Activated B cell treated with CpG ODN at 0.5 μM for 24 hours (primary cell): Measurements from ENCODE around the gene KLC1. TPM values are rescaled to one million over a fixed set of nuclear protein-coding genes. Genes with fewer than 3 reads are reported as not detected.

ENCODE experiments used
- ATAC-seq: fragments of 200-7000 bp; cut with Tn5 transposase; one replicate; pipeline ENCODE4 v1.10.0; 2021; ENCODE audit warnings: low read depth, mild to moderate bottlenecking, moderate library complexity
- CTCF ChIA-PET: fragments of 350-600 bp; sonication (Branson Sonifier 250); formaldehyde crosslinking; loops from one replicate; lab custom pipeline; 2021; ENCODE audit warnings: antibody characterized with exemption; lab: Charles Lee
- POLR2A ChIA-PET: fragments of 350-600 bp; sonication (Branson Sonifier 250); formaldehyde crosslinking; loops from one replicate; lab custom pipeline; 2021; ENCODE audit warnings: antibody characterized with exemption; lab: Charles Lee
- DNase-seq: peaks from one replicate; pipeline ENCODE4 v3.0.0; 2022
- H3K27ac Mint-ChIP-seq: one replicate; pipeline ENCODE4 v1.8.0; 2020; ENCODE audit warnings: mixed read lengths
- H3K27me3 Mint-ChIP-seq: one replicate; pipeline ENCODE4 v1.8.0; 2021; ENCODE audit warnings: mixed read lengths
- H3K36me3 Mint-ChIP-seq: one replicate; pipeline ENCODE4 v1.8.0; 2021; ENCODE audit warnings: low read depth, mixed read lengths
- H3K4me1 Mint-ChIP-seq: one replicate; pipeline ENCODE4 v1.8.0; 2021; ENCODE audit warnings: mixed read lengths
- H3K4me3 Mint-ChIP-seq: one replicate; pipeline ENCODE4 v1.8.0; 2020; ENCODE audit warnings: mild to moderate bottlenecking, mixed read lengths
- H3K9me3 Mint-ChIP-seq: one replicate; pipeline ENCODE4 v1.8.0; 2020; ENCODE audit warnings: mixed read lengths
- intact Hi-C: fragments of 100-400 bp; cut with micrococcal nuclease; formaldehyde crosslinking; loops from one replicate; pipeline ENCODE4 v1.15.1; 2024
- total RNA-seq: library from RNA; stranded (reverse); gene quantifications from 2 replicates; pipeline ENCODE4 v1.2.3, GENCODE V29; 2022
- TF ChIP-seq, protein P1 (sequence below): fragments of 200-600 bp; IDR thresholded peaks from one replicate; pipeline ENCODE4 v1.8.0; 2022; ENCODE audit warnings: antibody characterized with exemption, mild to moderate bottlenecking

Gene KLC1
- total RNA-seq, 1 donor from 2014 or later = 153 TPM

GRCh38 chr14:103696070-103696402 lies 67.0 kb downstream of the KLC1 start:
- intact Hi-C loops = no loop called here
- POLR2A ChIA-PET = no interaction called here

GRCh38 chr14:103696466-103697071 lies 67.6 kb downstream of the KLC1 start:
- ChIA-PET POLR2A (no interaction called here), CTCF (no interaction called here)

More at GRCh38 chr14:103696070-103696402, 67.0 kb downstream of the KLC1 start:
- H3K27me3 Mint-ChIP-seq = no peaks in the 10 kb centered on the region
- H3K9me3 Mint-ChIP-seq = no peaks in the 10 kb centered on the region
- no peak overlapping the region for H3K4me3 Mint-ChIP-seq
- TF ChIP-seq, protein P1, sequence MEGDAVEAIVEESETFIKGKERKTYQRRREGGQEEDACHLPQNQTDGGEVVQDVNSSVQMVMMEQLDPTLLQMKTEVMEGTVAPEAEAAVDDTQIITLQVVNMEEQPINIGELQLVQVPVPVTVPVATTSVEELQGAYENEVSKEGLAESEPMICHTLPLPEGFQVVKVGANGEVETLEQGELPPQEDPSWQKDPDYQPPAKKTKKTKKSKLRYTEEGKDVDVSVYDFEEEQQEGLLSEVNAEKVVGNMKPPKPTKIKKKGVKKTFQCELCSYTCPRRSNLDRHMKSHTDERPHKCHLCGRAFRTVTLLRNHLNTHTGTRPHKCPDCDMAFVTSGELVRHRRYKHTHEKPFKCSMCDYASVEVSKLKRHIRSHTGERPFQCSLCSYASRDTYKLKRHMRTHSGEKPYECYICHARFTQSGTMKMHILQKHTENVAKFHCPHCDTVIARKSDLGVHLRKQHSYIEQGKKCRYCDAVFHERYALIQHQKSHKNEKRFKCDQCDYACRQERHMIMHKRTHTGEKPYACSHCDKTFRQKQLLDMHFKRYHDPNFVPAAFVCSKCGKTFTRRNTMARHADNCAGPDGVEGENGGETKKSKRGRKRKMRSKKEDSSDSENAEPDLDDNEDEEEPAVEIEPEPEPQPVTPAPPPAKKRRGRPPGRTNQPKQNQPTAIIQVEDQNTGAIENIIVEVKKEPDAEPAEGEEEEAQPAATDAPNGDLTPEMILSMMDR = no peak
- DNase-seq (no peak), ATAC-seq (no peak)
- H3K27ac Mint-ChIP-seq = peak overlapping the region; percentile 62
- CTCF ChIA-PET = no interaction called here
- peaks cover 62% of the 10 kb centered on the region for H3K4me1 Mint-ChIP-seq
- H3K36me3 Mint-ChIP-seq = peaks cover 46% of the 10 kb centered on the region

GRCh38 chr14:103697206-103697602 lies 68.2 kb downstream of the KLC1 start:
- DNase-seq (no peak), ATAC-seq (no peak)
- POLR2A ChIA-PET = no interaction called here
- Mint-ChIP-seq H3K9me3 (no peaks in the 10 kb centered on the region), H3K27ac (peak overlapping the region; percentile 56), H3K4me3 (no peak overlapping the region), H3K4me1 (peaks cover 62% of the 10 kb centered on the region), H3K27me3 (no peaks in the 10 kb centered on the region), H3K36me3 (peaks cover 50% of the 10 kb centered on the region)
- intact Hi-C loops = no loop called here
- TF ChIP-seq, protein P1 = no peak
- CTCF ChIA-PET = no interaction called here

More at GRCh38 chr14:103696466-103697071, 67.6 kb downstream of the KLC1 start:
- ATAC-seq = no peak
- Mint-ChIP-seq H3K36me3 (peaks cover 46% of the 10 kb centered on the region), H3K27me3 (no peaks in the 10 kb centered on the region), H3K27ac (peak overlapping the region; percentile 62), H3K9me3 (no peaks in the 10 kb centered on the region), H3K4me1 (peaks cover 62% of the 10 kb centered on the region), H3K4me3 (no peak overlapping the region)
- DNase-seq = no peak
- intact Hi-C loops = no loop called here
- TF ChIP-seq, protein P1 = no peak

GRCh38 chr14:103697603-103698379 lies 68.8 kb downstream of the KLC1 start:
- Mint-ChIP-seq H3K4me3 (no peak overlapping the region), H3K36me3 (peaks cover 51% of the 10 kb centered on the region), H3K4me1 (peaks cover 64% of the 10 kb centered on the region), H3K27me3 (no peaks in the 10 kb centered on the region), H3K9me3 (no peaks in the 10 kb centered on the region), H3K27ac (peak overlapping the region; percentile 56)
- DNase-seq = no peak
- CTCF ChIA-PET = no interaction called here
- POLR2A ChIA-PET = no interaction called here
- ATAC-seq = no peak
- TF ChIP-seq, protein P1 = no peak
- intact Hi-C loops = no loop called here
